Immature natural killer cell (primary cell): ENCODE data around the gene HOXD4. TPM values are rescaled to one million over a fixed set of nuclear protein-coding genes. Genes with fewer than 3 reads are reported as not detected.

Source experiments
- DNase-seq, 3 donors: peaks; one replicate each; pipeline ENCODE4 v3.0.0; 2022; ENCODE audit warnings: mixed read lengths in 1 of 3
- H3K27ac Mint-ChIP-seq, 6 donors: one replicate each; pipeline ENCODE4 v1.8.0; 2020; ENCODE audit warnings: mixed read lengths in 6 of 6, mild to moderate bottlenecking in 5 of 6, inconsistent platforms in 4 of 6, moderate library complexity in 3 of 6
- H3K27me3 Mint-ChIP-seq, 3 donors: one replicate each; pipeline ENCODE4 v1.8.0; 2020 to 2021; ENCODE audit warnings: low read depth in 3 of 3, mild to moderate bottlenecking in 3 of 3, mixed read lengths in 3 of 3, moderate library complexity in 3 of 3, inconsistent platforms in 1 of 3
- H3K36me3 Mint-ChIP-seq, 3 donors: one replicate each; pipeline ENCODE4 v1.8.0; 2020; ENCODE audit warnings: mixed read lengths in 3 of 3, inconsistent platforms in 2 of 3, mild to moderate bottlenecking in 2 of 3
- H3K4me1 Mint-ChIP-seq, 2 donors: one replicate each; pipeline ENCODE4 v1.8.0; 2020; ENCODE audit warnings: inconsistent platforms in 2 of 2, mild to moderate bottlenecking in 2 of 2, mixed read lengths in 2 of 2, moderate library complexity in 1 of 2
- H3K4me3 Mint-ChIP-seq, 5 donors: one replicate each; pipeline ENCODE4 v1.8.0; 2020; ENCODE audit warnings: mild to moderate bottlenecking in 5 of 5, mixed read lengths in 5 of 5, inconsistent platforms in 3 of 5, moderate library complexity in 3 of 5
- H3K9me3 Mint-ChIP-seq, 6 donors: one replicate each; pipeline ENCODE4 v1.8.0; 2020; ENCODE audit warnings: mild to moderate bottlenecking in 6 of 6, mixed read lengths in 6 of 6, inconsistent platforms in 4 of 6, moderate library complexity in 3 of 6
- polyA plus RNA-seq, 3 donors: library from polyadenylated mRNA; unstranded; fragments of 300-500 nt; fragmentation: Illumina TruSeq; gene quantifications; one replicate each; pipeline ENCODE4 v1.2.3, GENCODE V29; 2021

The HOXD4 gene
- polyA plus RNA-seq, 3 donors from 2014 or later, result not detected

- DNase-seq, result no peak
- H3K36me3 Mint-ChIP-seq, result peaks cover 0 to 10% (median 0%) of the 10 kb centered on the region in 3 donors
- peaks cover 56 to 84% (median 76%) of the 10 kb centered on the region in 3 donors for H3K27me3 Mint-ChIP-seq
- H3K4me1 Mint-ChIP-seq, result peaks cover 13 to 19% of the 10 kb centered on the region in 2 donors
- peaks cover 0 to 17% (median under 1%) of the 10 kb centered on the region in 6 donors for H3K9me3 Mint-ChIP-seq
- H3K4me3 Mint-ChIP-seq, result peak overlapping the region in 2 of 5 donors; percentile 34 to 50
- peak overlapping the region in 1 of 6 donors; percentile 47 for H3K27ac Mint-ChIP-seq
These were observed 42.0 kb upstream of the HOXD4 start for GRCh38 chr2:176109192-176109901.

- Mint-ChIP-seq H3K27ac (peak overlapping the region in 1 of 6 donors; percentile 47), H3K4me3 (no peak overlapping the region), H3K9me3 (peaks cover 0 to 17% (median under 1%) of the 10 kb centered on the region in 6 donors), H3K36me3 (peaks cover 0 to 10% (median 0%) of the 10 kb centered on the region in 3 donors), H3K27me3 (peaks cover 52 to 81% (median 81%) of the 10 kb centered on the region in 3 donors), H3K4me1 (peaks cover 13 to 19% of the 10 kb centered on the region in 2 donors)
- no peak for DNase-seq
These were observed 41.4 kb upstream of the HOXD4 start for GRCh38 chr2:176109946-176110345.

DNA sequence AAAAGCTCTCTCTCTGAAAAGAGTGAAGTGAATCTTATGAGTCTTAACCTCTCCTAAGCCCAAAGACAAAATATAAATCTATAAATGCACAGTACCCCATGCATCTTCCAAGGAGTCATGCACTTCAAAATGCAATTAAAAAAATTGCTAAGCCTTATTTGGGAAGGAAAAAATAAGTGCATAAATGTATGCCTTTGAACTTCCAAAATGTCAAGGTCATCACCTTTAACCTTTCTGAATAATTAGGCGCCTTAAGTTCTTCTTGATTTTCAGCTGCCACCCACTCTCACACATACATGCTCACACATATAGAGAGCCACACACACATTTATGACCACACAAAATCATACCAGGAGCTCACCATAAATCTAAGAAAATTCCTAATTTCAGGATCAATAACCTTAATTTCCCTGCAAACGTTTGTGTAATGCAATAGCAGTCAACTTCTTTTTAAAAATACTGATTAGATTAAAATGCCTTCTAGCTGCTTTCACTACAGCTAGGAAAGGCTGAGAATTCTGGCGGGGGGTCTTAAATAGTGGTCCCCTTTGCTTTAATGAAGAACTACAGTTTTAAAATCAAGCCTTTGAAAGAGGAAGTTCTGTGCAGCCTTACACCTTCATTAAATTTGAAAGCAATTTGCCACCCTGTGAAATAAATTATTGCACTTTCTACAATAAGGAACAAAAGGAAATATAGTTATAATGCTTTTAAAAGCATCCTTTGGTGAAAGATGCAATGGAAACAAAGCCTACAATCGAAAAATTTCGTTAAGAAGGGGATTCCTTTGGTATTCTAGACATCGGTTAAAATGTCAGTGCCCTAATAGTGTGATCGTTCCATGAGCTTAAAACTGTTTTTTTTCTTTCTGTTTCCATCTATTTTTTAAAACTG is 40.7 kb upstream of the HOXD4 start:
- DNase-seq, result no peak
- Mint-ChIP-seq H3K27me3 (peaks cover 47 to 80% (median 79%) of the 10 kb centered on the region in 3 donors), H3K36me3 (peaks cover 0 to 10% (median 0%) of the 10 kb centered on the region in 3 donors), H3K4me3 (no peak overlapping the region), H3K4me1 (peaks cover 13 to 19% of the 10 kb centered on the region in 2 donors), H3K9me3 (peaks cover 0 to 21% (median under 1%) of the 10 kb centered on the region in 6 donors), H3K27ac (peak overlapping the region in 1 of 6 donors; percentile 58)

DNA sequence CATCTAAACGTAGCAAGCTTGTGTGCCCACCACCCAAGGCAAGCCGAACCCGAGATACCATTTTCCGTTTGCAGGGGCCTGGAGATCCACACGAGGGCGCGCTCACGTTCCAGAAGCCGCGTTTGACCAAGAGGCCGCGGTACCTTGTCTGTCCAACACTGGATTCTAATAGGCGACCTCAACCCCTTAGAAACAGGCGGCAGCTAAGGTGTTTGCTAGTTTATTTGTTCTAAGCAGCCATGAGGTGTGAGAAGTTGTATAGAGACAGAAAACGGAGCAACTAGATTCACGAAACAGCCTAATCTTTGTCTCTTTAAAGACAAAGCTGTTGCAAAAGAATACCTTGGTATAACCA is 40.1 kb upstream of the HOXD4 start:
- no peak for DNase-seq

GRCh38 chr2:176111846-176112374 is 39.4 kb upstream of the HOXD4 start:
- no peak overlapping the region for H3K27ac Mint-ChIP-seq
- H3K36me3 Mint-ChIP-seq, result peaks cover 0 to 4% (median 2%) of the 10 kb centered on the region in 3 donors
- H3K4me3 Mint-ChIP-seq, result no peak overlapping the region
- DNase-seq, result no peak
- peaks cover 0 to 17% (median 2%) of the 10 kb centered on the region in 6 donors for H3K9me3 Mint-ChIP-seq
- H3K27me3 Mint-ChIP-seq, result peaks cover 46 to 82% (median 75%) of the 10 kb centered on the region in 3 donors
- H3K4me1 Mint-ChIP-seq, result peaks cover 7 to 11% of the 10 kb centered on the region in 2 donors

More for the DNA sequence above, 40.1 kb upstream of the HOXD4 start:
- Mint-ChIP-seq H3K4me3 (no peak overlapping the region), H3K27ac (peak overlapping the region in 1 of 6 donors; percentile 58), H3K9me3 (peaks cover 0 to 16% (median under 1%) of the 10 kb centered on the region in 6 donors), H3K27me3 (peaks cover 46 to 79% (median 75%) of the 10 kb centered on the region in 3 donors), H3K36me3 (peaks cover 0 to 6% (median 0%) of the 10 kb centered on the region in 3 donors), H3K4me1 (peaks cover 9 to 13% of the 10 kb centered on the region in 2 donors)

GRCh38 chr2:176112375-176113302 is 38.7 kb upstream of the HOXD4 start:
- no peak for DNase-seq
- Mint-ChIP-seq H3K4me3 (no peak overlapping the region), H3K4me1 (peaks cover 5 to 11% of the 10 kb centered on the region in 2 donors), H3K27me3 (peaks cover 47 to 82% (median 73%) of the 10 kb centered on the region in 3 donors), H3K9me3 (peaks cover 0 to 20% (median 2%) of the 10 kb centered on the region in 6 donors), H3K36me3 (peaks cover 0 to 4% (median 4%) of the 10 kb centered on the region in 3 donors), H3K27ac (peak overlapping the region in 1 of 6 donors; percentile 17)

- Mint-ChIP-seq H3K9me3 (peaks cover 0 to 29% (median 5%) of the 10 kb centered on the region in 6 donors), H3K4me1 (peaks cover 5 to 9% of the 10 kb centered on the region in 2 donors), H3K36me3 (peaks cover 0 to 11% (median 6%) of the 10 kb centered on the region in 3 donors), H3K27me3 (peaks cover 49 to 86% (median 75%) of the 10 kb centered on the region in 3 donors), H3K27ac (no peak overlapping the region), H3K4me3 (no peak overlapping the region)
- DNase-seq, result no peak
These were observed 37.0 kb upstream of the HOXD4 start for GRCh38 chr2:176114120-176114929.

GRCh38 chr2:176114930-176115625 is 36.3 kb upstream of the HOXD4 start:
- Mint-ChIP-seq H3K4me1 (peaks cover 4 to 6% of the 10 kb centered on the region in 2 donors), H3K27ac (no peak overlapping the region), H3K9me3 (peaks cover 3 to 27% (median 5%) of the 10 kb centered on the region in 6 donors), H3K4me3 (no peak overlapping the region), H3K27me3 (peaks cover 45 to 83% (median 72%) of the 10 kb centered on the region in 3 donors), H3K36me3 (peaks cover 0 to 9% (median 6%) of the 10 kb centered on the region in 3 donors)
- DNase-seq, result no peak

DNA sequence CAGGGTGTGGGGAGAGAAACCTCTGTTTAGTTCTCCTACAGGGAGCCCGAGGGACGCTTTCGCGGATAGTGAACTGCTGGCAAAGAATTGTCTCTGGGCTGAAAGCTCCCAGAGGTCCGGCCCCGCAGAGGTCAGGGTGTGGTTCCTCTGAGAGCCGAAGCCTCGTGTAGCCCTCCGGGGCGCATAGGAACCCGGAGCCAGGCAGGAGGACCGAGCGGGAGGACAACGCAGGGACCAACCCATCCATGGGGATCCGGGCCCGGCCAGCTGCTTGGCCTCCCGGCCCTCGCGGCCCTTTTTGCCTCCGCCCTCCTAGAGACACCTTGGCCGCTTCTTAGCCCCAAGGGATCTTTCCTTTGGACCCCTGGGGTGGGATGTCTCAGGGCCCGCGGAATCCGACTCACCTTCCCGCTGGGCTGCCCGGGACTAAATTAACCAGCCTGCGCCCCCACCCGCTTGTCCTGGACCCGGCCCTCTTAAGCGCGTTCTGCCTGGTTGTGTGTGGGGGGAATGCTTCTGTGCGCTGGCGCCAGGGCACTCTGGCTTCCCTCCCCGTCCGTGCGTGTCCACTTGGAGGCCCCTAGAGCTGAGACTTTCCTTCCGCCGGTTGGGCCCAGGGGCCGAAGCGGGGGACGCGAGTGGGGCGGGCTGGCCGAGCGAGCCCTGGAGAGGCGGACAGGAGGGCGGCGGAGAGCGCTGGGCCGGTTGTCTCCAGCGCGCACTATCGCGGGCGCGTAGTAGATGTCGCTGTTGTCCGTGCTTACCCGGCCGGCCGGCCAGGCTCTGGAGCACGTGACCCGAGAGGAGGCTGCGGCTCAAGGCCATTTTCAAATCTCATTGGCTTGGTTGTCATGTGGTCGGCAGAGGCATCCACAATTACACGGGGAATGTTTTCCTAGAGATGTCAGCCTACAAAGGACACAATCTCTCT is 35.2 kb upstream of the HOXD4 start, which contains the start of gene HOXD10:
HOXD10 (plus strand) TSS at position 896 of the 931 bp plus-strand sequence. CDS start 56 bp downstream, outside the sequence.
- Mint-ChIP-seq H3K4me1 (peaks cover 4 to 6% of the 10 kb centered on the region in 2 donors), H3K4me3 (peak within 1 kb of the TSS in 1 of 5 donors; percentile 54), H3K27ac (no peak within 1 kb of the TSS), H3K36me3 (peaks cover 0 to 9% (median 6%) of the 10 kb centered on the region in 3 donors), H3K9me3 (peaks cover 3 to 35% (median 4%) of the 10 kb centered on the region in 6 donors), H3K27me3 (peaks cover 47 to 82% (median 72%) of the 10 kb centered on the region in 3 donors)
- DNase-seq, result no peak

- Mint-ChIP-seq H3K9me3 (peaks cover 3 to 38% (median 4%) of the 10 kb centered on the region in 6 donors), H3K4me1 (peaks cover 4 to 6% of the 10 kb centered on the region in 2 donors), H3K27me3 (peaks cover 47 to 75% (median 66%) of the 10 kb centered on the region in 3 donors), H3K4me3 (peak overlapping the region in 1 of 5 donors; percentile 54), H3K36me3 (peaks cover 0 to 9% (median 6%) of the 10 kb centered on the region in 3 donors), H3K27ac (no peak overlapping the region)
- DNase-seq, result no peak
These were observed 34.1 kb upstream of the HOXD4 start for GRCh38 chr2:176117162-176117822.
